Activated naive CD8-positive, alpha-beta T cell treated with anti-CD3 and anti-CD28 coated beads for 36 hours (primary cell): ENCODE measurements around the gene CNOT6L. TPM values are rescaled to one million over a fixed set of nuclear protein-coding genes. Genes with fewer than 3 reads are reported as not detected.

Experiments
- DNase-seq: peaks from one replicate; pipeline ENCODE4 v3.0.0; 2021
- H3K27ac Mint-ChIP-seq: one replicate; pipeline ENCODE4 v1.8.0; 2022; ENCODE audit warnings: mild to moderate bottlenecking, moderate library complexity, mixed read lengths
- H3K27me3 Mint-ChIP-seq: one replicate; pipeline ENCODE4 v1.8.0; 2022; ENCODE audit warnings: mild to moderate bottlenecking, mixed read lengths
- H3K36me3 Mint-ChIP-seq: one replicate; pipeline ENCODE4 v1.8.0; 2021; ENCODE audit warnings: mild to moderate bottlenecking, mixed read lengths
- H3K4me1 Mint-ChIP-seq: one replicate; pipeline ENCODE4 v1.8.0; 2021; ENCODE audit warnings: mixed read lengths
- H3K4me3 Mint-ChIP-seq: one replicate; pipeline ENCODE4 v1.8.0; 2022; ENCODE audit warnings: mild to moderate bottlenecking, moderate library complexity, mixed read lengths
- H3K9me3 Mint-ChIP-seq: one replicate; pipeline ENCODE4 v1.8.0; 2022; ENCODE audit warnings: mixed read lengths
- total RNA-seq, 2 experiments: library from RNA; stranded (reverse); gene quantifications; one replicate each; pipeline ENCODE4 v1.2.3, GENCODE V29; 2021

Gene CNOT6L
- total RNA-seq, 2 experiments from 2014 or later, result 85.1 to 88.8 TPM

- H3K36me3 Mint-ChIP-seq, result no peaks in the 10 kb centered on the region
- no peaks in the 10 kb centered on the region for H3K27me3 Mint-ChIP-seq
- H3K4me1 Mint-ChIP-seq, result peaks cover 21% of the 10 kb centered on the region
- no peaks in the 10 kb centered on the region for H3K9me3 Mint-ChIP-seq
- DNase-seq, result no peak
- no peak overlapping the region for H3K4me3 Mint-ChIP-seq
- H3K27ac Mint-ChIP-seq, result peak overlapping the region; percentile 22
Measured at GRCh38 chr4:77843628-77844027, 24.5 kb upstream of the CNOT6L start.

GRCh38 chr4:77834403-77834802, 15.2 kb upstream of the CNOT6L start:
- DNase-seq, result no peak
- H3K9me3 Mint-ChIP-seq, result no peaks in the 10 kb centered on the region
- H3K4me3 Mint-ChIP-seq, result no peak overlapping the region
- H3K36me3 Mint-ChIP-seq, result no peaks in the 10 kb centered on the region
- H3K4me1 Mint-ChIP-seq, result peaks cover 20% of the 10 kb centered on the region
- no peaks in the 10 kb centered on the region for H3K27me3 Mint-ChIP-seq
- no peak overlapping the region for H3K27ac Mint-ChIP-seq

GRCh38 chr4:77833126-77833724, 14.1 kb upstream of the CNOT6L start:
- Mint-ChIP-seq H3K36me3 (no peaks in the 10 kb centered on the region), H3K4me3 (no peak overlapping the region), H3K27ac (no peak overlapping the region), H3K27me3 (no peaks in the 10 kb centered on the region), H3K4me1 (peaks cover 30% of the 10 kb centered on the region), H3K9me3 (no peaks in the 10 kb centered on the region)
- no peak for DNase-seq

- DNase-seq, result no peak
- H3K27ac Mint-ChIP-seq, result peak overlapping the region; percentile 70
- H3K27me3 Mint-ChIP-seq, result no peaks in the 10 kb centered on the region
- no peak overlapping the region for H3K4me3 Mint-ChIP-seq
- peaks cover 36% of the 10 kb centered on the region for H3K4me1 Mint-ChIP-seq
- H3K9me3 Mint-ChIP-seq, result no peaks in the 10 kb centered on the region
- no peaks in the 10 kb centered on the region for H3K36me3 Mint-ChIP-seq
Measured at GRCh38 chr4:77827343-77827742, 8.2 kb upstream of the CNOT6L start.

- peaks cover 7% of the 10 kb centered on the region for H3K36me3 Mint-ChIP-seq
- H3K27me3 Mint-ChIP-seq, result no peaks in the 10 kb centered on the region
- H3K9me3 Mint-ChIP-seq, result peaks cover 4% of the 10 kb centered on the region
- DNase-seq, result no peak
- no peak overlapping the region for H3K27ac Mint-ChIP-seq
- H3K4me1 Mint-ChIP-seq, result peaks cover 45% of the 10 kb centered on the region
- no peak overlapping the region for H3K4me3 Mint-ChIP-seq
Measured at GRCh38 chr4:77826275-77826674, 7.1 kb upstream of the CNOT6L start.

- peak; percentile 31 for DNase-seq
- H3K27me3 Mint-ChIP-seq, result no peaks in the 10 kb centered on the region
- H3K4me3 Mint-ChIP-seq, result peak overlapping the region; percentile 42
- peaks cover 36% of the 10 kb centered on the region for H3K4me1 Mint-ChIP-seq
- peaks cover 4% of the 10 kb centered on the region for H3K9me3 Mint-ChIP-seq
- H3K27ac Mint-ChIP-seq, result peak overlapping the region; percentile 99
- peaks cover 27% of the 10 kb centered on the region for H3K36me3 Mint-ChIP-seq
Measured at GRCh38 chr4:77821775-77822174, 2.6 kb upstream of the CNOT6L start.

GRCh38 chr4:77820649-77821561, 1.7 kb upstream of the CNOT6L start:
- Mint-ChIP-seq H3K9me3 (peaks cover 4% of the 10 kb centered on the region), H3K27me3 (no peaks in the 10 kb centered on the region), H3K36me3 (peaks cover 29% of the 10 kb centered on the region), H3K27ac (peak overlapping the region; percentile 99), H3K4me3 (peak overlapping the region; percentile 86), H3K4me1 (peaks cover 36% of the 10 kb centered on the region)
- peak; percentile 27 for DNase-seq

GRCh38 chr4:77819843-77820648, 878 bp upstream of the CNOT6L start:
- Mint-ChIP-seq H3K4me1 (peaks cover 44% of the 10 kb centered on the region), H3K36me3 (peaks cover 29% of the 10 kb centered on the region), H3K27me3 (no peaks in the 10 kb centered on the region), H3K27ac (peak overlapping the region; percentile 99), H3K9me3 (peaks cover 4% of the 10 kb centered on the region), H3K4me3 (peak overlapping the region; percentile 86)
- peak; percentile 96 for DNase-seq

GRCh38 chr4:77819404-77819842, 255 bp upstream of the CNOT6L start:
- H3K4me3 Mint-ChIP-seq, result peak overlapping the region; percentile 98
- peaks cover 50% of the 10 kb centered on the region for H3K4me1 Mint-ChIP-seq
- peaks cover 29% of the 10 kb centered on the region for H3K36me3 Mint-ChIP-seq
- DNase-seq, result peak; percentile 77
- H3K27ac Mint-ChIP-seq, result peak overlapping the region; percentile 99
- peaks cover 4% of the 10 kb centered on the region for H3K9me3 Mint-ChIP-seq
- H3K27me3 Mint-ChIP-seq, result no peaks in the 10 kb centered on the region

GRCh38 chr4:77818073-77818601, 1.0 kb downstream of the CNOT6L start:
- Mint-ChIP-seq H3K4me1 (peaks cover 61% of the 10 kb centered on the region), H3K4me3 (peak overlapping the region; percentile 98), H3K9me3 (peaks cover 4% of the 10 kb centered on the region), H3K27ac (peak overlapping the region; percentile 97), H3K36me3 (peaks cover 35% of the 10 kb centered on the region), H3K27me3 (no peaks in the 10 kb centered on the region)
- DNase-seq, result peak; percentile 56

- peak overlapping the region; percentile 97 for H3K27ac Mint-ChIP-seq
- peaks cover 4% of the 10 kb centered on the region for H3K9me3 Mint-ChIP-seq
- peak overlapping the region; percentile 98 for H3K4me3 Mint-ChIP-seq
- H3K27me3 Mint-ChIP-seq, result no peaks in the 10 kb centered on the region
- peaks cover 63% of the 10 kb centered on the region for H3K4me1 Mint-ChIP-seq
- peaks cover 35% of the 10 kb centered on the region for H3K36me3 Mint-ChIP-seq
- no peak for DNase-seq
Measured at GRCh38 chr4:77817304-77818072, 1.7 kb downstream of the CNOT6L start.

- Mint-ChIP-seq H3K27ac (peak overlapping the region; percentile 16), H3K4me3 (peak overlapping the region; percentile 58), H3K27me3 (no peaks in the 10 kb centered on the region), H3K36me3 (peaks cover 35% of the 10 kb centered on the region), H3K9me3 (no peaks in the 10 kb centered on the region), H3K4me1 (peaks cover 63% of the 10 kb centered on the region)
- no peak for DNase-seq
Measured at GRCh38 chr4:77816546-77816945, 2.6 kb downstream of the CNOT6L start.

- H3K9me3 Mint-ChIP-seq, result no peaks in the 10 kb centered on the region
- H3K27me3 Mint-ChIP-seq, result no peaks in the 10 kb centered on the region
- H3K4me3 Mint-ChIP-seq, result peak overlapping the region; percentile 37
- H3K27ac Mint-ChIP-seq, result peak overlapping the region; percentile 30
- DNase-seq, result no peak
- peaks cover 62% of the 10 kb centered on the region for H3K4me1 Mint-ChIP-seq
- peaks cover 38% of the 10 kb centered on the region for H3K36me3 Mint-ChIP-seq
Measured at GRCh38 chr4:77815636-77816035, 3.5 kb downstream of the CNOT6L start.

GRCh38 chr4:77805840-77806239, 13.3 kb downstream of the CNOT6L start:
- peak overlapping the region; percentile 14 for H3K4me3 Mint-ChIP-seq
- H3K36me3 Mint-ChIP-seq, result peaks cover 32% of the 10 kb centered on the region
- peaks cover 64% of the 10 kb centered on the region for H3K4me1 Mint-ChIP-seq
- no peak for DNase-seq
- no peaks in the 10 kb centered on the region for H3K27me3 Mint-ChIP-seq
- H3K27ac Mint-ChIP-seq, result peak overlapping the region; percentile 74
- H3K9me3 Mint-ChIP-seq, result peaks cover 2% of the 10 kb centered on the region
